DOHH2 (cell line): ENCODE results near the gene DRAXIN.

Experiments
- H3F3A ChIP-seq: fragments of 200-600 bp; sonication (generic), shearing (Covaris generic); 2 replicates; pipeline ENCODE4 v1.6.0; 2016; ENCODE audit warnings: antibody characterized with exemption, mild to moderate bottlenecking; ENCODE audit not compliant: control insufficient read depth, insufficient read depth
- H3K27ac ChIP-seq: fragments of 200-600 bp; sonication (generic); 2 replicates; pipeline ENCODE4 v1.5.1; 2014; ENCODE audit warnings: low read depth, mild to moderate bottlenecking, low read length, moderate library complexity
- H3K27me3 ChIP-seq: fragments of 200-600 bp; sonication (generic); 2 replicates; pipeline ENCODE4 v1.6.1; 2014; ENCODE audit warnings: mild to moderate bottlenecking, low read length, mixed read lengths; ENCODE audit not compliant: control insufficient read depth
- H3K36me3 ChIP-seq: fragments of 200-600 bp; sonication (generic); 2 replicates; pipeline ENCODE4 v1.6.1; 2014; ENCODE audit warnings: mild to moderate bottlenecking, low read length, moderate library complexity, mixed read lengths; ENCODE audit not compliant: control insufficient read depth
- H3K4me1 ChIP-seq: fragments of 200-600 bp; sonication (generic); 2 replicates; pipeline ENCODE4 v1.6.1; 2014; ENCODE audit warnings: mild to moderate bottlenecking, low read length, mixed read lengths; ENCODE audit not compliant: control insufficient read depth
- H3K4me2 ChIP-seq: fragments of 200-600 bp; sonication (generic); 2 replicates; pipeline ENCODE4 v1.6.0; 2014; ENCODE audit warnings: mild to moderate bottlenecking, low read length, moderate library complexity
- H3K4me3 ChIP-seq: fragments of 200-600 bp; sonication (generic); 2 replicates; pipeline ENCODE4 v1.5.1; 2014; ENCODE audit warnings: mild to moderate bottlenecking, low read length, mixed read lengths
- H3K79me2 ChIP-seq: fragments of 200-600 bp; sonication (generic); 2 replicates; pipeline ENCODE4 v1.6.1; 2014; ENCODE audit warnings: mild to moderate bottlenecking, low read length, mixed read lengths; ENCODE audit not compliant: control insufficient read depth
- H3K9me2 ChIP-seq: fragments of 200-600 bp; sonication (generic); replicated peaks from 2 replicates; pipeline ENCODE4 v1.6.1; 2014; ENCODE audit warnings: mild to moderate bottlenecking, low read length, mixed read lengths; ENCODE audit not compliant: control insufficient read depth
- H3K9me3 ChIP-seq: fragments of 200-600 bp; sonication (generic); 2 replicates; pipeline ENCODE4 v1.6.1; 2014; ENCODE audit warnings: antibody characterized with exemption, low read length, mixed read lengths; ENCODE audit not compliant: control insufficient read depth, insufficient read depth
- H4K20me1 ChIP-seq: fragments of 200-600 bp; sonication (generic); 2 replicates; pipeline ENCODE4 v1.6.0; 2014; ENCODE audit warnings: low read depth, mild to moderate bottlenecking, antibody characterized with exemption, low read length, moderate library complexity; ENCODE audit not compliant: control insufficient read depth, insufficient read depth
- EZH2phosphoT487 ChIP-seq: fragments of 200-600 bp; sonication (generic); IDR thresholded peaks from 2 replicates; pipeline ENCODE4 v1.6.1; 2017; ENCODE audit warnings: borderline replicate concordance, mild to moderate bottlenecking, antibody characterized with exemption, low read length, moderate library complexity, mixed read lengths
- TF ChIP-seq, protein P1 (sequence below): fragments of 200-600 bp; sonication (generic); IDR thresholded peaks from one replicate; pipeline ENCODE4 v1.5.1; 2014; ENCODE audit warnings: antibody characterized with exemption, mild to moderate bottlenecking, low read depth, low read length; ENCODE audit not compliant: poor library complexity, severe bottlenecking

DRAXIN gene

GRCh38 chr1:11711490-11711889, 20.0 kb downstream of the DRAXIN start:
- H3K4me1 ChIP-seq: no peaks in the 10 kb centered on the region
- TF ChIP-seq, protein P1, sequence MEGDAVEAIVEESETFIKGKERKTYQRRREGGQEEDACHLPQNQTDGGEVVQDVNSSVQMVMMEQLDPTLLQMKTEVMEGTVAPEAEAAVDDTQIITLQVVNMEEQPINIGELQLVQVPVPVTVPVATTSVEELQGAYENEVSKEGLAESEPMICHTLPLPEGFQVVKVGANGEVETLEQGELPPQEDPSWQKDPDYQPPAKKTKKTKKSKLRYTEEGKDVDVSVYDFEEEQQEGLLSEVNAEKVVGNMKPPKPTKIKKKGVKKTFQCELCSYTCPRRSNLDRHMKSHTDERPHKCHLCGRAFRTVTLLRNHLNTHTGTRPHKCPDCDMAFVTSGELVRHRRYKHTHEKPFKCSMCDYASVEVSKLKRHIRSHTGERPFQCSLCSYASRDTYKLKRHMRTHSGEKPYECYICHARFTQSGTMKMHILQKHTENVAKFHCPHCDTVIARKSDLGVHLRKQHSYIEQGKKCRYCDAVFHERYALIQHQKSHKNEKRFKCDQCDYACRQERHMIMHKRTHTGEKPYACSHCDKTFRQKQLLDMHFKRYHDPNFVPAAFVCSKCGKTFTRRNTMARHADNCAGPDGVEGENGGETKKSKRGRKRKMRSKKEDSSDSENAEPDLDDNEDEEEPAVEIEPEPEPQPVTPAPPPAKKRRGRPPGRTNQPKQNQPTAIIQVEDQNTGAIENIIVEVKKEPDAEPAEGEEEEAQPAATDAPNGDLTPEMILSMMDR: no peak
- no peak for TF ChIP-seq EZH2phosphoT487
- no peaks in the 10 kb centered on the region for H3K36me3 ChIP-seq
- H3K79me2 ChIP-seq: no peaks in the 10 kb centered on the region
- no peak overlapping the region for H3K27ac ChIP-seq
- H3F3A ChIP-seq: no peaks in the 10 kb centered on the region
- peaks cover 5% of the 10 kb centered on the region; the same call in 1 of the 2 replicates for H3K27me3 ChIP-seq
- no peak overlapping the region for H3K4me2 ChIP-seq
- H3K9me3 ChIP-seq: no peaks in the 10 kb centered on the region
- H4K20me1 ChIP-seq: no peaks in the 10 kb centered on the region
- H3K9me2 ChIP-seq: no peaks in the 10 kb centered on the region
- H3K4me3 ChIP-seq: no peak overlapping the region

GRCh38 chr1:11712285-11712684, 20.8 kb downstream of the DRAXIN start:
- Histone ChIP-seq H4K20me1 (no peaks in the 10 kb centered on the region), H3K27ac (no peak overlapping the region), H3K4me1 (no peaks in the 10 kb centered on the region), H3K4me2 (no peak overlapping the region), H3F3A (no peaks in the 10 kb centered on the region), H3K4me3 (no peak overlapping the region), H3K9me3 (no peaks in the 10 kb centered on the region), H3K9me2 (no peaks in the 10 kb centered on the region), H3K36me3 (no peaks in the 10 kb centered on the region), H3K79me2 (no peaks in the 10 kb centered on the region), H3K27me3 (peaks cover 5% of the 10 kb centered on the region; the same call in 1 of the 2 replicates)
- TF ChIP-seq EZH2phosphoT487: no peak
- TF ChIP-seq, protein P1: no peak

- H3F3A ChIP-seq: no peaks in the 10 kb centered on the region
- no peak for TF ChIP-seq EZH2phosphoT487
- TF ChIP-seq, protein P1: no peak
- H4K20me1 ChIP-seq: no peaks in the 10 kb centered on the region
- no peaks in the 10 kb centered on the region for H3K36me3 ChIP-seq
- no peaks in the 10 kb centered on the region for H3K9me3 ChIP-seq
- H3K4me2 ChIP-seq: no peak overlapping the region
- H3K27me3 ChIP-seq: peaks cover 5% of the 10 kb centered on the region; the same call in 1 of the 2 replicates
- H3K79me2 ChIP-seq: no peaks in the 10 kb centered on the region
- H3K4me1 ChIP-seq: no peaks in the 10 kb centered on the region
- H3K4me3 ChIP-seq: no peak overlapping the region
- no peaks in the 10 kb centered on the region for H3K9me2 ChIP-seq
- H3K27ac ChIP-seq: no peak overlapping the region
Observed at GRCh38 chr1:11713095-11713494, 21.6 kb downstream of the DRAXIN start.
